HEK293 (cell line): Measurements from ENCODE around the gene GJB3.
A peak's percentile ranks its signal among the peaks of the same experiment; 100 is the strongest.
"Not testable (repeated sequence)": the region's sequence is repeated elsewhere in the genome, so short reads cannot be mapped to it uniquely, and the experiment has no call there.

Experiments used
- CTCF ChIA-PET: fragments of 350-600 bp; formaldehyde crosslinking; extraction: SDS; loops from one replicate; lab custom pipeline; 2021; ENCODE audit warnings: antibody characterized with exemption; lab: Yijun Ruan, JAX
- POLR2A ChIA-PET: fragments of 300-600 bp; formaldehyde crosslinking; extraction: SDS; loops from one replicate; lab custom pipeline; 2020; ENCODE audit warnings: antibody characterized with exemption, inconsistent platforms; lab: Yijun Ruan, JAX
- H3K27ac ChIP-seq: fragments of 200-500 bp; sonication (Bioruptor generic); 2 replicates; pipeline ENCODE4 v1.5.1; 2014; ENCODE audit warnings: low read depth, low read length, control low read depth, inconsistent platforms; ENCODE audit errors: extremely low read depth
- H3K36me3 ChIP-seq, 2 experiments: fragments of 200-500 bp in 1 of 2; sonication (Bioruptor generic) in 1 of 2; 1 replicate in 1 of 2; 2 replicates in 1 of 2; pipeline ENCODE4 v1.5.1; 2014 to 2017; ENCODE audit warnings: inconsistent platforms in 2 of 2, low read length in 2 of 2; ENCODE audit not compliant: control insufficient read depth in 2 of 2, insufficient read depth in 1 of 2
- H3K4me1 ChIP-seq: fragments of 200-500 bp; sonication (Bioruptor generic); 2 replicates; pipeline ENCODE4 v1.5.1; 2014; ENCODE audit warnings: mild to moderate bottlenecking, low read length, inconsistent platforms; ENCODE audit not compliant: control insufficient read depth, insufficient read depth
- H3K4me3 ChIP-seq: 2 replicates; pipeline ENCODE4 v1.5.1; 2011; ENCODE audit warnings: low read depth, mild to moderate bottlenecking, control low read depth, low read length, moderate library complexity
- H3K9me3 ChIP-seq: fragments of 200-500 bp; sonication (Bioruptor generic); 2 replicates; pipeline ENCODE4 v1.5.1; 2014; ENCODE audit warnings: low read depth, low read length, inconsistent platforms; ENCODE audit not compliant: control insufficient read depth, insufficient read depth
- GLI2 ChIP-seq: fragments of 450-650 bp; formaldehyde crosslinking; IDR thresholded peaks from 2 replicates; pipeline ENCODE4; 2017; ENCODE audit warnings: missing biosample characterization, missing genetic modification characterization, low read depth, borderline replicate concordance
- SP3 ChIP-seq: fragments of 450-650 bp; formaldehyde crosslinking; IDR thresholded peaks from 2 replicates; pipeline ENCODE4 v1.5.1; 2016; ENCODE audit warnings: missing biosample characterization, missing genetic modification characterization
- ZNF146 ChIP-seq: fragments of 450-650 bp; formaldehyde crosslinking; IDR thresholded peaks from 2 replicates; pipeline ENCODE4 v1.5.1; 2016; ENCODE audit warnings: missing biosample characterization, missing genetic modification characterization
- ZNF23 ChIP-seq: fragments of 450-650 bp; formaldehyde crosslinking; IDR thresholded peaks from 2 replicates; pipeline ENCODE4 v1.5.1; 2016; ENCODE audit warnings: missing biosample characterization, missing genetic modification characterization, borderline replicate concordance
- ZNF324 ChIP-seq: fragments of 450-650 bp; formaldehyde crosslinking; IDR thresholded peaks from 2 replicates; pipeline ENCODE4 v1.5.1; 2016; ENCODE audit warnings: missing biosample characterization, missing genetic modification characterization
- ZNF433 ChIP-seq: fragments of 450-650 bp; formaldehyde crosslinking; IDR thresholded peaks from 2 replicates; pipeline ENCODE4 v1.5.1; 2016; ENCODE audit warnings: missing biosample characterization, missing genetic modification characterization, low read depth
- ZSCAN23 ChIP-seq: fragments of 450-650 bp; formaldehyde crosslinking; IDR thresholded peaks from 2 replicates; pipeline ENCODE4 v1.5.1; 2016; ENCODE audit warnings: missing biosample characterization, missing genetic modification characterization
- TF ChIP-seq, protein P1 (sequence below): fragments of 450-650 bp; formaldehyde crosslinking; IDR thresholded peaks from 2 replicates; pipeline ENCODE4 v1.5.1; 2016; ENCODE audit warnings: missing biosample characterization, missing genetic modification characterization
- TF ChIP-seq, protein P2 (sequence below): fragments of 450-650 bp; formaldehyde crosslinking; conservative IDR thresholded peaks from 2 replicates; pipeline ENCODE4 v1.5.1; 2016; ENCODE audit warnings: low read depth, missing biosample characterization, missing genetic modification characterization
- TF ChIP-seq, protein P3 (sequence below): fragments of 450-650 bp; formaldehyde crosslinking; IDR thresholded peaks from 2 replicates; pipeline ENCODE4 v1.5.1; 2017; ENCODE audit warnings: missing biosample characterization, missing genetic modification characterization
- TF ChIP-seq, protein P4 (sequence below): fragments of 450-650 bp; formaldehyde crosslinking; IDR thresholded peaks from 2 replicates; pipeline ENCODE4 v1.5.1; 2016; ENCODE audit warnings: missing biosample characterization, missing genetic modification characterization

GJB3 gene

DNA sequence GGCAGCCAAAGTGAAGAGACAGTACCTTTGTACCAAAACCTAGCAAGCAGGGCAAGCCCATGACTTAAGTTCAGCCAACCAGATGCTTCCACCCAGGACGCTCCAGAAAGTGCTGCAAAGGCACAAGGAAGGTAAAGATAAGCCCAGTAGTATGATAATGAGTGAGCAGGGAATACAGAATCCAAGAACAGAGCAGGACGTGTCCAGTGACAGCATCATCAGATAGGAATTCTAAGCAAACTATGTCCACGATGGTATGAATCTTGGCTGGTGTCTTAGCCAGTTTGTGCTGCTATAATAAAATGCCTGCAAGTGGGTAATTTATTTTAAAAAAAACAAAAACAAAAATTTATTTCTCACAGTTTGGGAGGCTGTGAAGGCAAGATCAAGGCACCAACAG is 25.4 kb downstream of the GJB3 start (continued):
- TF ChIP-seq ZSCAN23 (tag by site-specific recombination) (no peak), SP3 (tag by site-specific recombination) (no peak), ZNF23 (tag by site-specific recombination) (no peak), ZNF433 (tag by site-specific recombination) (no peak)

DNA sequence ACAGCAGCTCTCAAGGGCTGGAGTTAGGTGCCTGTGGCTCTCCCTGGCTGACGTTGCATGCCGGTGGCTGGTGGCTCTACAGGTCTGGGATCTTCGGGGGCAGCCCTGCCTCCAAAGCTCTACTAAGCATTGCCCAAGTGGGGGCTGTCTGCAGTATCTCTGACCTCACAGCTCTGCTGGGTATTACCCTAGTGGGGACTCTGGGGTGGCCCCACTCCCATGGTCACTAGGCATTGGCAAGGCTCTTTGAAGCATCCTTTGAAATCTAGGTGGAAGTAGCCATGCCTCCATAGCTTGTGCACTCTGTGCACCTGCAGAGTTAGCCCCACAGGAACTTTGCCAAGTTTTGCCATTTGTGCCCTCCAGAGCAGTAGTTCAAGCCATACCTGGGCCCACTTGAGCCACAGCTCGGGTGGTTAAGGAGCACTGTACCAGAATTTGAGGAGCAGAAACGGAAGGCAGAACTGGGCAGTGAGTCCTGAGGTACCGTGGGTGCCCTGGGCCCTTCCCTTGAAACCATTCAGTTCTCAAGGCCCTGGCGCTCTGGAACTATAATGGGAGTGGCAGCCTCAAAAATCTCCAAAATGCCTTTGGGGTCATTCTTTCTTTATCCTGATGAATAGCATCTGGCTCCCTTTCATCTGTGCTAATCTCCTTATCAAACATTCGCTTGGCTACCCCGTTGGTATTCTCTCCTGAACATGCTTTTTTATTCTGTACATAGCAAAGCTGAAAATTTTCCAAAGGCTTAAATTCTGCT is 27.2 kb downstream of the GJB3 start:
- ChIA-PET POLR2A (no interaction called here), CTCF (interaction anchor here (0.5 to 0.8 kb wide), 2 partner anchors 8 to 825 kb away, joined by 3 to 4 read pairs; no protein-coding TSS in a partner anchor)
- no peak overlapping the region for H3K27ac ChIP-seq
- no peak overlapping the region for H3K4me3 ChIP-seq
- TF ChIP-seq, protein P1, sequence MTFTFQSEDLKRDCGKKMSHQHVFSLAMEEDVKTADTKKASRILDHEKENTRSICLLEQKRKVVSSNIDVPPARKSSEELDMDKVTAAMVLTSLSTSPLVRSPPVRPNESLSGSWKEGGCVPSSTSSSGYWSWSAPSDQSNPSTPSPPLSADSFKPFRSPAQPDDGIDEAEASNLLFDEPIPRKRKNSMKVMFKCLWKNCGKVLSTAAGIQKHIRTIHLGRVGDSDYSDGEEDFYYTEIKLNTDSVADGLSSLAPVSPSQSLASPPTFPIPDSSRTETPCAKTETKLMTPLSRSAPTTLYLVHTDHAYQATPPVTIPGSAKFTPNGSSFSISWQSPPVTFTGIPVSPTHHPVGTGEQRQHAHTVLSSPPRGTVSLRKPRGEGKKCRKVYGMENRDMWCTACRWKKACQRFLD (tag by site-specific recombination): no peak
- no peak for TF ChIP-seq SP3 (tag by site-specific recombination)
- no peak for TF ChIP-seq ZNF324 (tag by site-specific recombination)
- TF ChIP-seq, protein P2, sequence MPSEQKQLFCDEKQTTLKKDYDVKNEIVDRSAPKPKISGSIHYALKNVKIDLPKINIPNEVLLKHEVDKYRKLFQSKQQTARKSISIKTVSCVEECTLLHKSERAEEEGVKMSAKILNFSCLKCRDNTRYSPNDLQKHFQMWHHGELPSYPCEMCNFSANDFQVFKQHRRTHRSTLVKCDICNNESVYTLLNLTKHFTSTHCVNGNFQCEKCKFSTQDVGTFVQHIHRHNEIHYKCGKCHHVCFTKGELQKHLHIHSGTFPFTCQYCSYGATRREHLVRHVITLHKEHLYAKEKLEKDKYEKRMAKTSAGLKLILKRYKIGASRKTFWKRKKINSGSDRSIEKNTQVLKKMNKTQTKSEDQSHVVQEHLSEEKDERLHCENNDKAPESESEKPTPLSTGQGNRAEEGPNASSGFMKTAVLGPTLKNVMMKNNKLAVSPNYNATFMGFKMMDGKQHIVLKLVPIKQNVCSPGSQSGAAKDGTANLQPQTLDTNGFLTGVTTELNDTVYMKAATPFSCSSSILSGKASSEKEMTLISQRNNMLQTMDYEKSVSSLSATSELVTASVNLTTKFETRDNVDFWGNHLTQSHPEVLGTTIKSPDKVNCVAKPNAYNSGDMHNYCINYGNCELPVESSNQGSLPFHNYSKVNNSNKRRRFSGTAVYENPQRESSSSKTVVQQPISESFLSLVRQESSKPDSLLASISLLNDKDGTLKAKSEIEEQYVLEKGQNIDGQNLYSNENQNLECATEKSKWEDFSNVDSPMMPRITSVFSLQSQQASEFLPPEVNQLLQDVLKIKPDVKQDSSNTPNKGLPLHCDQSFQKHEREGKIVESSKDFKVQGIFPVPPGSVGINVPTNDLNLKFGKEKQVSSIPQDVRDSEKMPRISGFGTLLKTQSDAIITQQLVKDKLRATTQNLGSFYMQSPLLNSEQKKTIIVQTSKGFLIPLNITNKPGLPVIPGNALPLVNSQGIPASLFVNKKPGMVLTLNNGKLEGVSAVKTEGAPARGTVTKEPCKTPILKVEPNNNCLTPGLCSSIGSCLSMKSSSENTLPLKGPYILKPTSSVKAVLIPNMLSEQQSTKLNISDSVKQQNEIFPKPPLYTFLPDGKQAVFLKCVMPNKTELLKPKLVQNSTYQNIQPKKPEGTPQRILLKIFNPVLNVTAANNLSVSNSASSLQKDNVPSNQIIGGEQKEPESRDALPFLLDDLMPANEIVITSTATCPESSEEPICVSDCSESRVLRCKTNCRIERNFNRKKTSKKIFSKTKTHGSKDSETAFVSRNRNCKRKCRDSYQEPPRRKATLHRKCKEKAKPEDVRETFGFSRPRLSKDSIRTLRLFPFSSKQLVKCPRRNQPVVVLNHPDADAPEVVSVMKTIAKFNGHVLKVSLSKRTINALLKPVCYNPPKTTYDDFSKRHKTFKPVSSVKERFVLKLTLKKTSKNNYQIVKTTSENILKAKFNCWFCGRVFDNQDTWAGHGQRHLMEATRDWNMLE (tag by site-specific recombination): no peak
- no peak for TF ChIP-seq GLI2 (tag by site-specific recombination)
- TF ChIP-seq, protein P3, sequence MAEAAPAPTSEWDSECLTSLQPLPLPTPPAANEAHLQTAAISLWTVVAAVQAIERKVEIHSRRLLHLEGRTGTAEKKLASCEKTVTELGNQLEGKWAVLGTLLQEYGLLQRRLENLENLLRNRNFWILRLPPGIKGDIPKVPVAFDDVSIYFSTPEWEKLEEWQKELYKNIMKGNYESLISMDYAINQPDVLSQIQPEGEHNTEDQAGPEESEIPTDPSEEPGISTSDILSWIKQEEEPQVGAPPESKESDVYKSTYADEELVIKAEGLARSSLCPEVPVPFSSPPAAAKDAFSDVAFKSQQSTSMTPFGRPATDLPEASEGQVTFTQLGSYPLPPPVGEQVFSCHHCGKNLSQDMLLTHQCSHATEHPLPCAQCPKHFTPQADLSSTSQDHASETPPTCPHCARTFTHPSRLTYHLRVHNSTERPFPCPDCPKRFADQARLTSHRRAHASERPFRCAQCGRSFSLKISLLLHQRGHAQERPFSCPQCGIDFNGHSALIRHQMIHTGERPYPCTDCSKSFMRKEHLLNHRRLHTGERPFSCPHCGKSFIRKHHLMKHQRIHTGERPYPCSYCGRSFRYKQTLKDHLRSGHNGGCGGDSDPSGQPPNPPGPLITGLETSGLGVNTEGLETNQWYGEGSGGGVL (tag by site-specific recombination): no peak
- no peaks in the 10 kb centered on the region for H3K4me1 ChIP-seq
- H3K9me3 ChIP-seq: no peaks in the 10 kb centered on the region
- H3K36me3 ChIP-seq: no peaks in the 10 kb centered on the region

DNA sequence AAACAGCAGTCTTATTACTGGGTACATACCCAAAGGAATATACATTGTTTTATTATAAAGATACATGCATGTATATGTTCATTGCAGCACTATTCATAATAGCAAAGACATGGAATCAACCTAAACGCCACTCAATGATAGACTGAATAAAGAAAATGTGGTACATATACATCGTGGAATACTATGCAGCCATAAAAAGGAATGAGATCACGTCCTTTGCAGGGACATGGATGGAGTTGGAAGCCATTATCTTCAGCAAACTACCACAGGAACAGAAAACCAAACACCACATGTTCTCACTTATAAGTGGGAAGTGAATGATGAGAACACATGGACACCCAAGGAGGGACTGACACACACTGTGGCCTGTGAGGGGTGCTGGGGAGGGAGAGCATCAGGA is 29.8 kb downstream of the GJB3 start:
- CTCF ChIA-PET, H3K27ac ChIP-seq, H3K9me3 ChIP-seq, H3K4me1 ChIP-seq, H3K4me3 ChIP-seq, POLR2A ChIA-PET, H3K36me3 ChIP-seq: not testable (repeated sequence)
- TF ChIP-seq, protein P4, sequence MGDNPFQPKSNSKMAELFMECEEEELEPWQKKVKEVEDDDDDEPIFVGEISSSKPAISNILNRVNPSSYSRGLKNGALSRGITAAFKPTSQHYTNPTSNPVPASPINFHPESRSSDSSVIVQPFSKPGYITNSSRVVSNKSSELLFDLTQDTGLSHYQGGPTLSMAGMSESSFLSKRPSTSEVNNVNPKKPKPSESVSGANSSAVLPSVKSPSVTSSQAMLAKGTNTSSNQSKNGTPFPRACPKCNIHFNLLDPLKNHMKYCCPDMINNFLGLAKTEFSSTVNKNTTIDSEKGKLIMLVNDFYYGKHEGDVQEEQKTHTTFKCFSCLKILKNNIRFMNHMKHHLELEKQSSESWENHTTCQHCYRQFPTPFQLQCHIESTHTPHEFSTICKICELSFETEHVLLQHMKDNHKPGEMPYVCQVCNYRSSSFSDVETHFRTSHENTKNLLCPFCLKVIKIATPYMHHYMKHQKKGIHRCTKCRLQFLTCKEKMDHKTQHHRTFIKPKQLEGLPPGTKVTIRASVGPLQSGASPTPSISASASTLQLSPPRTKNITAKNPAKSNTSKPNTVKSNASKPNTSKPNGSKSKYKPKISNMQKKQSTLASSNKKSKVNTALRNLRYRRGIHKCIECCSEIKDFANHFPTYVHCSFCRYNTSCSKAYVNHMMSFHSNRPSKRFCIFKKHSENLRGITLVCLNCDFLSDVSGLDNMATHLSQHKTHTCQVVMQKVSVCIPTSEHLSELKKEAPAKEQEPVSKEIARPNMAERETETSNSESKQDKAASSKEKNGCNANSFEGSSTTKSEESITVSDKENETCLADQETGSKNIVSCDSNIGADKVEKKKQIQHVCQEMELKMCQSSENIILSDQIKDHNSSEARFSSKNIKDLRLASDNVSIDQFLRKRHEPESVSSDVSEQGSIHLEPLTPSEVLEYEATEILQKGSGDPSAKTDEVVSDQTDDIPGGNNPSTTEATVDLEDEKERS: 0 out of 2 replicates have a peak, but pooled peaks have one; percentile 47
- peak; percentile 66 for TF ChIP-seq ZNF146 (tag by site-specific recombination)
